Measurements from ENCODE around the gene MGME1.
"Not testable (repeated sequence)": the region's sequence is repeated elsewhere in the genome, so short reads cannot be mapped to it uniquely, and the experiment has no call there.

Gene MGME1

GRCh38 chr20:17941087-17941825 is 27.6 kb upstream of the MGME1 start:
- no peak for DNase-seq

- DNase-seq, result no peak
Observed at GRCh38 chr20:17941826-17942196, 27.0 kb upstream of the MGME1 start.

GRCh38 chr20:17943343-17943742 is 25.5 kb upstream of the MGME1 start:
- no peak for DNase-seq

- no peak for DNase-seq
Observed at GRCh38 chr20:17944854-17945474, 23.9 kb upstream of the MGME1 start.

GRCh38 chr20:17946040-17946439 is 22.8 kb upstream of the MGME1 start:
- no peak for DNase-seq

GRCh38 chr20:17946572-17947473 is 22.0 kb upstream of the MGME1 start:
- DNase-seq, result no peak

- DNase-seq, result no peak
Observed at GRCh38 chr20:17947474-17947815, 21.4 kb upstream of the MGME1 start.

- DNase-seq, result no peak
Observed at GRCh38 chr20:17948442-17948841, 20.4 kb upstream of the MGME1 start.

GRCh38 chr20:17949899-17950298 is 18.9 kb upstream of the MGME1 start:
- no peak for DNase-seq

GRCh38 chr20:17950670-17951069 is 18.1 kb upstream of the MGME1 start:
- DNase-seq, result no peak

- no peak for DNase-seq
Observed at GRCh38 chr20:17951323-17951722, 17.5 kb upstream of the MGME1 start.

GRCh38 chr20:17952692-17953684 is 15.8 kb upstream of the MGME1 start:
- no peak for DNase-seq

- DNase-seq, result no peak
Observed at GRCh38 chr20:17953935-17954334, 14.9 kb upstream of the MGME1 start.

- DNase-seq, result no peak
Observed at GRCh38 chr20:17955302-17955701, 13.5 kb upstream of the MGME1 start.

GRCh38 chr20:17956099-17956685 is 12.6 kb upstream of the MGME1 start:
- DNase-seq, result no peak

- DNase-seq, result no peak
Observed at GRCh38 chr20:17957505-17958363, 11.1 kb upstream of the MGME1 start.

- DNase-seq, result no peak
Observed at GRCh38 chr20:17958373-17959256, 10.2 kb upstream of the MGME1 start.

- no peak for DNase-seq
Observed at GRCh38 chr20:17959257-17959627, 9.6 kb upstream of the MGME1 start.

- DNase-seq, result not testable (repeated sequence)
Observed at GRCh38 chr20:17960400-17960885, 8.4 kb upstream of the MGME1 start.

Data from activated naive CD4-positive, alpha-beta T cell treated with Interleukin-2 at 50 U/mL for 16 hours (primary cell).